Hair follicular keratinocyte (primary cell): ENCODE data around the gene DHPS. TPM values are rescaled to one million over a fixed set of nuclear protein-coding genes. Genes with fewer than 3 reads are reported as not detected.

Source experiments
- total RNA-seq: library from RNA; depleted of rRNA; stranded (reverse); fragments of >200 nt; gene quantifications from 2 replicates; pipeline ENCODE4 v1.2.3, GENCODE V29; 2015

DHPS gene
- 70.4 and 110 TPM in 2 replicates for total RNA-seq

GRCh38 chr19:12681074-12681987 is at the start of gene DHPS:
Gene DHPS, minus strand, starts transcription at chr19:12681880. Its CDS starts 114 bp downstream, at chr19:12681766.

DNA sequence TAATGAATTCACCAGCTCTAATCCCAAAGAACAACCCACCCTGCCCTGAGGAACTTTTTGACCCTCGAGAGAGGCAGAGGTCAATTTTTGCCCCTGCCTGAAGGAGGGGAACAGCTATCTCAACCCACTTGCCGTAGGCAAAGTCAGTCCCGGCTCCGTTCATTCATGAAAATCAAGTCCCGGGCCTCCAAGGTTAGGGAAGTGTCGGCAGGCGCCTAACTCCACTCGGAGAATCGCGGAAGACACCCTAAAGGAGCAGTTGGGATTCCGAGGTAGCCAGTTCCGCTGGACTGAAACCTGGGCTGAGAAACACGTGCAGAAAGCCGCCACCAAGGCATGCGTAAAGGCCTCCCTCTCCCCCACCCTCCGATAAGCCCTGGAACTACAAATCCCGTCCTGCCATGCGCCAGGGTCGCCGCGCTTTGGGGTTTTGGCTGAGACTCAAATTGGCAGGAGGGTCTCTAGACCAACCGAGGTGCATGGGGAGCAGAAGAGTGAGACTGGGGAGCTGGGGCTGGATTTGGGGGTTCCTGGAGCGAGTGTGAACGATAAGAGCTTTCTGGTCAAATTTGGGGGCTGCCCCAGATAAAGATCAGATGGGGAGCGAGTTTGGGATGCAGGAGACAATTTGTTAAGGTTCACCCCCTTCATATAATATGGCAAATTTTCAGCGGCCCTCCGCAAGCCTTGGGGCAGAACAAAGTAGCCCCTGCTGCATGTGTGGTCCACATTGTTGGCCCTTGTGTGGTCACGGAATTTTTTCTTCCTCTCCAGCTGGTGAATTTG is 42.2 kb upstream of the DHPS start, which contains the start of gene TNPO2:
TNPO2 (minus strand) TSS at position 292 of the 786 bp plus-strand sequence. CDS start 2,955 bp downstream, outside the sequence.

DNA sequence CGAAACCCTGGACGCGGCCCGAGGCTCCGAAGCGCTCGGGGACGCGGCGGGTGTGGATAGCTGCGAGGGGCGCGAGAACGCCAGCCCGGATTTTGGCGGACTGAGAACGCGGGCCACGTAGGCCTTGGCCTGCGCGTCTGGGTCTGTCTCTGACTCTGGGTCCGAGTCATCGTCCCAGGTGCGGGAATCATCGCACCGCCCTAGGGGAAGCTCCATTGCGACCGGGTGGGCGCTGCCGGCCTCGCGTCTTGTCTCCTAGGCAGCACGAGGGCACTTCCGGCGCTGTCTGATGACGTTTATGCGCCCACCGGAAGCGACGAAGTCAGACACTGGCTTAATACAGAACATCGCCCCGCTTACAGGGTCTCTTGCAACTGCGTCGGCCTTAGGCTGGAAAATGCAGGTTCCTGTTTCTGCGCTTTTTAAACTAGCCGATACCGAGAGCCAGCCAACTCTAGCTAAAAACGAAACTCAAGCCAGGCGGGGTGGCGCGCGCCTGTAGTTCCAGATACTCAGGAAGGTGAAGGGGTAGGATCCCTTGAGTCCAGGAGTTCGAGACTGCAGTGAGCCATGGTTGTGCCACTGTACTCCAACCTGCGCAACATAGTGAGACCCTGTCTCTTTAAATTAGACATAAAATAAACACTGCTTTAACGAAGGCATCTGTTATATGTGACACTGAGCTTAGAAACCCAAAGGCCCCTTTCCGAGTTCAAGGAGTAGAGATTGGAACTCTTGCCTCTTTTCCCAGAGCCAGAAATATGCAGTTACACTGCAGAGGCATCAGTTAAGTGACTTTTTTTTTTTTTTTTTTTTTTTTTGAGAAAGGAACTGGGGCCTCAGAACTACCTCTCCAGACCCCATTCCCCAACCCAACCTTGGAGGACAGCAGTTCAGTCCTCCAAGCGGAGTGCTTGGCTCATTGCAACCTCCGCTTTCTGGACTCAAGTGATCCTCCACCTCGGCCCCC is 15.0 kb upstream of the DHPS start, which contains the start of gene FBXW9:
FBXW9 (minus strand) TSS at position 266 of the 970 bp plus-strand sequence; CDS start at position 216, 50 bp downstream.

GRCh38 chr19:12687496-12688196 is 6.0 kb upstream of the DHPS start, which contains the start of gene GNG14:
Gene GNG14, plus strand, starts transcription at chr19:12687998. Its CDS starts 51 bp downstream, at chr19:12688049.

GRCh38 chr19:12666265-12667048 is 15.2 kb downstream of the DHPS start, which contains the start of the genes MAN2B1 and WDR83:
Gene MAN2B1, minus strand, starts transcription at chr19:12666742. Its CDS starts 41 bp downstream, at chr19:12666701.
Gene WDR83, plus strand, starts transcription at chr19:12666807. Its CDS starts 2,984 bp downstream, at chr19:12669791.

Other genes starting within 250 kb of the DHPS start
- gene ZNF443, start 240.9 kb downstream of the DHPS start, total RNA-seq = 1.5 and 1.6 TPM in 2 replicates
- gene ZNF709, start 197.1 kb downstream of the DHPS start, total RNA-seq = 0.47 and 0.53 TPM in 2 replicates
- 2.6 and 3.9 TPM in 2 replicates for gene ZNF564, start 130.4 kb downstream of the DHPS start, total RNA-seq
- 2.6 and 5.2 TPM in 2 replicates for gene ZNF490, start 71.1 kb downstream of the DHPS start, total RNA-seq
- 5.2 and 5.3 TPM in 2 replicates for gene ZNF791, start 71.0 kb downstream of the DHPS start, total RNA-seq
- gene MAN2B1, start 15.1 kb downstream of the DHPS start, total RNA-seq = 45.4 and 59.0 TPM in 2 replicates
- gene WDR83, start 15.1 kb downstream of the DHPS start, total RNA-seq = 5.1 and 11.3 TPM in 2 replicates
- not detected in 2 replicates for gene GNG14, start 6.1 kb upstream of the DHPS start, total RNA-seq
- 15.1 and 17.9 TPM in 2 replicates for gene FBXW9, start 14.8 kb upstream of the DHPS start, total RNA-seq
- gene TNPO2, start 42.1 kb upstream of the DHPS start, total RNA-seq = 20.5 and 26.8 TPM in 2 replicates
- gene TRIR, start 52.8 kb upstream of the DHPS start, total RNA-seq = 272 and 389 TPM in 2 replicates
- gene GET3, start 55.6 kb upstream of the DHPS start, total RNA-seq = 79.1 and 99.4 TPM in 2 replicates
- gene BEST2, start 69.9 kb upstream of the DHPS start, total RNA-seq = 0.39 TPM in 1 of 2 replicates, not detected in the other
- gene HOOK2, start 93.7 kb upstream of the DHPS start, total RNA-seq = 30.8 and 32.7 TPM in 2 replicates
- 369 and 618 TPM in 2 replicates for gene JUNB, start 109.6 kb upstream of the DHPS start, total RNA-seq
- 260 and 355 TPM in 2 replicates for gene PRDX2, start 119.9 kb upstream of the DHPS start, total RNA-seq
- gene THSD8, start 120.2 kb upstream of the DHPS start, total RNA-seq = not detected in 2 replicates
- 26.7 and 51.0 TPM in 2 replicates for gene RNASEH2A, start 124.7 kb upstream of the DHPS start, total RNA-seq
- gene RTBDN, start 152.7 kb upstream of the DHPS start, total RNA-seq = not detected in 2 replicates
- 0.08 and 0.78 TPM in 2 replicates for gene MAST1, start 156.6 kb upstream of the DHPS start, total RNA-seq
- gene DNASE2, start 199.6 kb upstream of the DHPS start, total RNA-seq = 35.8 and 48.5 TPM in 2 replicates
- gene KLF1, start 205.3 kb upstream of the DHPS start, total RNA-seq = not detected in 2 replicates
- gene GCDH, start 209.3 kb upstream of the DHPS start, total RNA-seq = 30.6 and 39.4 TPM in 2 replicates
- gene SYCE2, start 237.4 kb upstream of the DHPS start, total RNA-seq = 0.08 and 0.23 TPM in 2 replicates